Glomerular visceral epithelial cell (primary cell): ENCODE results near the gene SPIC.

Experiments
- DNase-seq: peaks from one replicate; pipeline ENCODE4 v3.0.0-alpha.2; 2016; ENCODE audit errors: extremely low spot score

Gene SPIC

GRCh38 chr12:101536069-101536674 is 61.0 kb downstream of the SPIC start:
- no peak for DNase-seq
